Measurements from ENCODE around the gene ASPHD1. TPM values are rescaled to one million over a fixed set of nuclear protein-coding genes. Genes with fewer than 3 reads are reported as not detected.

Gene ASPHD1
- total and polyA plus RNA-seq, 2 of the 8 experiments (the other 6 are each of a cell fraction or from before 2014, with no cell fraction given): 14.5 to 18.6 TPM

- no peak for DNase-seq (ENCODE audit: low read depth in 1 of 2, low spot score in 2 of 2)
- Histone ChIP-seq H4K20me1 (replicated peaks in 1 of 2; ENCODE audit: control insufficient read depth in 1 of 2, insufficient read depth in 2 of 2, low read length in 2 of 2) (peaks cover 0 to 2% of the 10 kb centered on the region in 2 experiments), H3K79me1 (ENCODE audit: low read depth, low read length) (no peaks in the 10 kb centered on the region), H3K4me1 (replicated peaks in 1 of 4; ENCODE audit: control insufficient read depth in 3 of 4, insufficient read depth in 4 of 4, low read length in 3 of 4) (peaks cover 0 to 6% (median 4%) of the 10 kb centered on the region in 4 experiments; a peak in 5 of 7 replicates), H3K27me3 (replicated peaks in 1 of 4; ENCODE audit: control insufficient read depth in 3 of 4, extremely low read depth in 1 of 4, insufficient read depth in 3 of 4, low read length in 3 of 4) (no peaks in the 10 kb centered on the region), H3K4me3 (ENCODE audit: extremely low read depth in 1 of 4, insufficient read depth in 2 of 4, low read depth in 3 of 4, low read length in 4 of 4) (no peak overlapping the region), H4K91ac (replicated peaks; ENCODE audit: insufficient read length, low read length) (no peak overlapping the region), H2BK20ac (ENCODE audit: low read length) (no peak overlapping the region), H2AK5ac (ENCODE audit: low read depth, low read length) (no peak overlapping the region), H3K9me3 (ENCODE audit: insufficient read depth in 2 of 2, low read depth in 1 of 2, low read length in 1 of 2) (no peaks in the 10 kb centered on the region), H3K14ac (ENCODE audit: insufficient read length) (no peak overlapping the region), H2BK120ac (replicated peaks; ENCODE audit: low read depth, low read length) (no peak overlapping the region), H3K56ac (replicated peaks; ENCODE audit: insufficient read length, low read depth, low read length) (no peak overlapping the region), H3K79me2 (ENCODE audit: control insufficient read depth in 1 of 2, insufficient read depth in 2 of 2, low read length in 2 of 2) (no peaks in the 10 kb centered on the region; a peak in 1 of 4 replicates), H3K23me2 (ENCODE audit: low read depth, low read length) (peaks cover 4% of the 10 kb centered on the region; the same call in 1 of the 2 replicates), H3K27ac (ENCODE audit: low read depth, low read length) (no peak overlapping the region), H4K5ac (ENCODE audit: insufficient read length, low read depth, low read length) (no peak overlapping the region), H3K4ac (replicated peaks; ENCODE audit: insufficient read length, low read depth, low read length) (no peak overlapping the region), H2BK15ac (ENCODE audit: low read length) (no peak overlapping the region), H2BK5ac (ENCODE audit: low read depth, low read length) (no peak overlapping the region), H3K18ac (ENCODE audit: extremely low read depth, low read length) (no peak overlapping the region), H3K23ac (ENCODE audit: insufficient read length) (no peak overlapping the region), H3K9ac (replicated peaks in 1 of 4; ENCODE audit: extremely low read depth in 1 of 4, low read depth in 3 of 4, low read length in 3 of 4) (no peak overlapping the region), H3K4me2 (ENCODE audit: insufficient read depth in 1 of 2, low read depth in 2 of 2, low read length in 2 of 2) (no peak overlapping the region), H2AFZ (ENCODE audit: low read length) (no peak overlapping the region), H4K8ac (ENCODE audit: extremely low read depth, insufficient read depth, low read length) (no peak overlapping the region), H2BK12ac (ENCODE audit: low read depth, low read length) (no peak overlapping the region), H3K36me3 (ENCODE audit: control insufficient read depth in 2 of 4, insufficient read depth in 4 of 4, low read length in 3 of 4) (peaks cover 0 to 3% (median 0%) of the 10 kb centered on the region in 4 experiments; a peak in 2 of 8 replicates)
- ChIA-PET CTCF (ENCODE audit: partially characterized antibody) (interaction anchor here (0.7 to 1.9 kb wide), 3 partner anchors 64 to 137 kb away, joined by 3 to 6 read pairs (median 5); no protein-coding TSS in a partner anchor), POLR2A (ENCODE audit: partially characterized antibody) (interaction anchor here (1.0 to 1.9 kb wide), 2 partner anchors 9 to 82 kb away, joined by 4 to 6 read pairs; partner anchors contain the start of genes CDIPT and KIF22)
- 91% methylated on average over 16 of the region's 16 CpGs; no CpG with 5 or more reads in 1 of the 2 experiments for WGBS, 2 experiments (ENCODE audit: extremely low coverage in 1 of 2, insufficient coverage in 1 of 2, insufficient read length in 1 of 2, insufficient replicate concordance in 2 of 2, low coverage in 1 of 2, low lambda C conversion rate in 2 of 2, missing lambda C conversion rate in 1 of 2)
- no peak for FAIRE-seq
- TF ChIP-seq KDM4A (IDR thresholded peaks at IDR 0.05; ENCODE audit: low read depth, low read length, severe bottlenecking): no peak
- TF ChIP-seq ASH2L (IDR thresholded peaks at IDR 0.05; ENCODE audit: low read length): no peak
- TF ChIP-seq RFX5 (IDR thresholded peaks at IDR 0.05; ENCODE audit: borderline replicate concordance, low read depth, low read length): no peak
- TF ChIP-seq CHD1 (IDR thresholded peaks at IDR 0.05; ENCODE audit: low read depth, low read length): no peak
- no peak for TF ChIP-seq CBX8 (IDR thresholded peaks at IDR 0.05; ENCODE audit: borderline replicate concordance, low read depth, low read length)
- TF ChIP-seq NANOG (IDR thresholded peaks at IDR 0.05; ENCODE audit: insufficient read depth, low read depth, low read length, poor library complexity, severe bottlenecking): no peak
- TF ChIP-seq KDM1A (IDR thresholded peaks at IDR 0.05; ENCODE audit: borderline replicate concordance, low read length): no peak
- no peak for TF ChIP-seq BCL11A (IDR thresholded peaks at IDR 0.05; ENCODE audit: low read depth in 2 of 2, low read length in 2 of 2)
- TF ChIP-seq HDAC2 (IDR thresholded peaks at IDR 0.05; ENCODE audit: borderline replicate concordance in 1 of 2, low read depth in 2 of 2, low read length in 2 of 2): no peak
- TF ChIP-seq TAF1 (IDR thresholded peaks at IDR 0.05; ENCODE audit: low read depth, low read length): no peak
- no peak for TF ChIP-seq SAP30 (IDR thresholded peaks at IDR 0.05; ENCODE audit: insufficient read depth, insufficient replicate concordance, low read length)
- no peak for TF ChIP-seq POU5F1 (IDR thresholded peaks at IDR 0.05; ENCODE audit: low read depth, low read length)
Observed at GRCh38 chr16:29871822-29872546, 28.3 kb upstream of the ASPHD1 start.

Measured in H1 (cell line).